Neural cell (in vitro differentiated cells): ENCODE results near the gene S100A1.

Experiments used
- CTCF ChIP-seq: fragments of 450-650 bp; IDR thresholded peaks from 2 replicates; pipeline ENCODE4 v1.5.1; 2014; ENCODE audit warnings: antibody characterized with exemption, mild to moderate bottlenecking, moderate library complexity; ENCODE audit not compliant: poor library complexity, severe bottlenecking
- EP300 ChIP-seq: fragments of 450-650 bp; conservative IDR thresholded peaks from 2 replicates; pipeline ENCODE4 v1.6.1; 2014; ENCODE audit warnings: antibody characterized with exemption, mild to moderate bottlenecking, moderate library complexity; ENCODE audit not compliant: poor library complexity, severe bottlenecking
- EZH2 ChIP-seq: fragments of 200-600, 300-800 bp; shearing (Covaris generic), sonication (generic); IDR thresholded peaks from 2 replicates; pipeline ENCODE4 v1.6.1; 2014; ENCODE audit warnings: antibody characterized with exemption, low read length, borderline replicate concordance, mild to moderate bottlenecking; ENCODE audit not compliant: insufficient read depth, poor library complexity, severe bottlenecking
- REST ChIP-seq: IDR thresholded peaks from 2 replicates; pipeline ENCODE4 v1.6.1; 2012; ENCODE audit warnings: borderline replicate concordance
- TAF1 ChIP-seq: IDR thresholded peaks from 2 replicates; pipeline ENCODE4 v1.6.1; 2012; ENCODE audit warnings: low read depth

- TF ChIP-seq CTCF (no peak), EP300 (no peak), REST (no peak), EZH2 (no peak), TAF1 (no peak)
These were observed 1.7 kb upstream of the S100A1 start for GRCh38 chr1:153626477-153626903.
